ENCODE measurements around the gene TMEM231.

DNA sequence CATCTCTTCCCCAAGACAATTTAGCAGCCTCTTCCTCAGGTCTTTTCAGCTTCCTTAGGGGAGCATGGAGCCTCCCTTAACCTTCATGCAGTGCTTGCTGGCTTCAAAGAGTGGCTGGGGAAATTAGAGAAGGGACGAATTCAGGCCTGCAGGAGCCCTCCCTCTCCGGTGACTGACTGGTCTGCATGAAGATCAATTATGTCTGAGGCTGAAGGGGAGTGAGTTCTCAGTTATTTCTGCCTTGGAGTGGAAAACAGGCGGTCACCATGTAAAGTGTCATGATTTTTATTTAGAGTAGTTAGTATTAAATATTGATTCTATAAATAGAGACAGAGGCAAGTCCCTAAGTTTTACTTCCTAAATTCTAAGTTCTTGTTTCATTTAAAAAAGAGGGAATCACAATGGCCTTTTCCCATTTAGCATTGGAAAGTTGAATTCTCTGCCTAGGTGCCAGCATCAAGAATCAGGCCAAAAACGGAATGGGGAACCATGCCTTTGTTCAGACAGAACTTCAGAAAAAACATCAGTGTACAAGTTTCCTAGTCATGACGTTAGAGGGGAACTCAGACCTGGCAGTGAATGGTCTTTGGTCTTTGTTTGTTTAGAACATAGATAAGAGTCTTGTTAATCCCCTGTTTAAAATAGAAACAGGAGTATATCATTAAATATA, 14.5 kb upstream of the TMEM231 start:
- no peak for TF ChIP-seq POLR2A (IDR thresholded peaks at IDR 0.05)
- TF ChIP-seq, protein P1, sequence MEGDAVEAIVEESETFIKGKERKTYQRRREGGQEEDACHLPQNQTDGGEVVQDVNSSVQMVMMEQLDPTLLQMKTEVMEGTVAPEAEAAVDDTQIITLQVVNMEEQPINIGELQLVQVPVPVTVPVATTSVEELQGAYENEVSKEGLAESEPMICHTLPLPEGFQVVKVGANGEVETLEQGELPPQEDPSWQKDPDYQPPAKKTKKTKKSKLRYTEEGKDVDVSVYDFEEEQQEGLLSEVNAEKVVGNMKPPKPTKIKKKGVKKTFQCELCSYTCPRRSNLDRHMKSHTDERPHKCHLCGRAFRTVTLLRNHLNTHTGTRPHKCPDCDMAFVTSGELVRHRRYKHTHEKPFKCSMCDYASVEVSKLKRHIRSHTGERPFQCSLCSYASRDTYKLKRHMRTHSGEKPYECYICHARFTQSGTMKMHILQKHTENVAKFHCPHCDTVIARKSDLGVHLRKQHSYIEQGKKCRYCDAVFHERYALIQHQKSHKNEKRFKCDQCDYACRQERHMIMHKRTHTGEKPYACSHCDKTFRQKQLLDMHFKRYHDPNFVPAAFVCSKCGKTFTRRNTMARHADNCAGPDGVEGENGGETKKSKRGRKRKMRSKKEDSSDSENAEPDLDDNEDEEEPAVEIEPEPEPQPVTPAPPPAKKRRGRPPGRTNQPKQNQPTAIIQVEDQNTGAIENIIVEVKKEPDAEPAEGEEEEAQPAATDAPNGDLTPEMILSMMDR (IDR thresholded peaks at IDR 0.05 in 8 of 11, conservative IDR thresholded peaks at IDR 0.05 in 3 of 11) = no peak
- TF ChIP-seq POLR2AphosphoS5 (IDR thresholded peaks at IDR 0.05) = no peak

All from spleen (tissue), 7 donors.